H9 (cell line): ENCODE data around the gene FBXL22. TPM values are rescaled to one million over a fixed set of nuclear protein-coding genes. Genes with fewer than 3 reads are reported as not detected.

Experiments
- DNase-seq: peaks from one replicate; pipeline ENCODE4 v3.0.0-alpha.2; 2017
- H2AFZ ChIP-seq: one replicate; pipeline ENCODE4 v1.6.1; 2013; ENCODE audit warnings: mild to moderate bottlenecking, low read length, control low read depth, moderate library complexity
- H2AK5ac ChIP-seq: 2 replicates; pipeline ENCODE4 v1.6.1; 2013; ENCODE audit warnings: low read length, control low read depth, mixed read lengths; ENCODE audit not compliant: insufficient read length
- H2BK120ac ChIP-seq: one replicate; pipeline ENCODE4 v1.6.1; 2013; ENCODE audit warnings: low read depth, mild to moderate bottlenecking, low read length, control low read depth, inconsistent platforms; ENCODE audit not compliant: poor library complexity, severe bottlenecking
- H2BK12ac ChIP-seq: 2 replicates; pipeline ENCODE4 v1.6.1; 2013; ENCODE audit warnings: low read length, control low read depth, mixed read lengths, low read depth; ENCODE audit not compliant: insufficient read length
- H2BK15ac ChIP-seq: 2 replicates; pipeline ENCODE4 v1.6.1; 2013; ENCODE audit warnings: low read depth, low read length, control low read depth
- H2BK20ac ChIP-seq: one replicate; pipeline ENCODE4 v1.6.1; 2013; ENCODE audit warnings: low read depth, mild to moderate bottlenecking, low read length, control low read depth, inconsistent platforms; ENCODE audit not compliant: poor library complexity, severe bottlenecking
- H2BK5ac ChIP-seq: 2 replicates; pipeline ENCODE4 v1.6.1; 2013; ENCODE audit warnings: low read length, control low read depth, mixed read lengths; ENCODE audit not compliant: insufficient read length
- H3K14ac ChIP-seq: 2 replicates; pipeline ENCODE4 v1.6.1; 2013; ENCODE audit warnings: low read length, control low read depth; ENCODE audit not compliant: insufficient read depth
- H3K18ac ChIP-seq: 2 replicates; pipeline ENCODE4 v1.6.1; 2013; ENCODE audit warnings: low read depth, mild to moderate bottlenecking, mixed read lengths, low read length, control low read depth; ENCODE audit not compliant: insufficient read length
- H3K23ac ChIP-seq: 2 replicates; pipeline ENCODE4 v1.6.1; 2013; ENCODE audit warnings: low read length, control low read depth, mixed read lengths, low read depth; ENCODE audit not compliant: insufficient read length
- H3K23me2 ChIP-seq: 2 replicates; pipeline ENCODE4 v1.6.1; 2013; ENCODE audit warnings: low read depth, mild to moderate bottlenecking, mixed read lengths, low read length, control low read depth; ENCODE audit not compliant: insufficient read length, poor library complexity, severe bottlenecking
- H3K27ac ChIP-seq: 2 replicates; pipeline ENCODE4 v1.5.1; 2013; ENCODE audit warnings: low read length, control low read depth, mixed read lengths, low read depth; ENCODE audit not compliant: insufficient read length
- H3K27me3 ChIP-seq: 2 replicates; pipeline ENCODE4 v1.6.1; 2013; ENCODE audit warnings: low read length, control low read depth, inconsistent platforms; ENCODE audit not compliant: insufficient read depth
- H3K4ac ChIP-seq: 2 replicates; pipeline ENCODE4 v1.6.1; 2013; ENCODE audit warnings: low read depth, mild to moderate bottlenecking, control low read depth, inconsistent platforms, low read length, moderate library complexity
- H3K4me1 ChIP-seq: 2 replicates; pipeline ENCODE4 v1.6.1; 2013; ENCODE audit warnings: low read length, control low read depth, inconsistent platforms; ENCODE audit not compliant: insufficient read depth
- H3K4me2 ChIP-seq: 2 replicates; pipeline ENCODE4 v1.6.1; 2013; ENCODE audit warnings: low read length, control low read depth, mixed read lengths; ENCODE audit not compliant: insufficient read length, insufficient read depth
- H3K56ac ChIP-seq: 2 replicates; pipeline ENCODE4 v1.6.1; 2013; ENCODE audit warnings: low read depth, mild to moderate bottlenecking, mixed read lengths, low read length, control low read depth; ENCODE audit not compliant: insufficient read length
- H3K79me1 ChIP-seq: 2 replicates; pipeline ENCODE4 v1.6.1; 2013; ENCODE audit warnings: low read depth, mild to moderate bottlenecking, moderate library complexity, low read length, control low read depth, inconsistent platforms; ENCODE audit not compliant: insufficient read depth, poor library complexity, severe bottlenecking
- H3K79me2 ChIP-seq: 2 replicates; pipeline ENCODE4 v1.6.1; 2013; ENCODE audit warnings: low read length, control low read depth, inconsistent platforms; ENCODE audit not compliant: insufficient read depth
- H3K9ac ChIP-seq: 2 replicates; pipeline ENCODE4 v1.6.1; 2013; ENCODE audit warnings: low read length, control low read depth, mixed read lengths; ENCODE audit not compliant: insufficient read length; ENCODE audit errors: extremely low read depth
- H3K9me3 ChIP-seq: one replicate; pipeline ENCODE4 v1.6.1; 2013; ENCODE audit warnings: low read depth, low read length, inconsistent platforms; ENCODE audit not compliant: control insufficient read depth
- H3T11ph ChIP-seq: one replicate; pipeline ENCODE4 v1.6.1; 2013; ENCODE audit warnings: mild to moderate bottlenecking, low read length, control low read depth, inconsistent platforms
- H4K20me1 ChIP-seq: one replicate; pipeline ENCODE4 v1.6.1; 2013; ENCODE audit not compliant: control insufficient read depth, insufficient read length, insufficient read depth
- H4K5ac ChIP-seq: 2 replicates; pipeline ENCODE4 v1.6.1; 2013; ENCODE audit warnings: low read depth, mild to moderate bottlenecking, mixed read lengths, low read length, control low read depth; ENCODE audit not compliant: insufficient read length
- H4K8ac ChIP-seq: replicated peaks from 2 replicates; pipeline ENCODE4 v1.6.1; 2013; ENCODE audit warnings: low read length, control low read depth, mixed read lengths, low read depth; ENCODE audit not compliant: insufficient read length
- H4K91ac ChIP-seq: 2 replicates; pipeline ENCODE4 v1.6.1; 2013; ENCODE audit warnings: low read depth, mild to moderate bottlenecking, moderate library complexity, mixed read lengths, low read length, control low read depth; ENCODE audit not compliant: insufficient read length
- H3K27ac Mint-ChIP-seq, 3 experiments: 2 replicates in 2 of 3; 3 replicates in 1 of 3; pipeline ENCODE4 v1.8.0; 2020 to 2021; ENCODE audit warnings: mixed read lengths in 3 of 3, mild to moderate bottlenecking in 1 of 3, moderate library complexity in 1 of 3
- H3K27me3 Mint-ChIP-seq: 2 replicates; pipeline ENCODE4 v1.8.0; 2021; ENCODE audit warnings: low read depth, mild to moderate bottlenecking, moderate library complexity, mixed read lengths
- H3K36me3 Mint-ChIP-seq, 3 experiments: 2 replicates in 2 of 3; 3 replicates in 1 of 3; pipeline ENCODE4 v1.8.0; 2020 to 2021; ENCODE audit warnings: low read depth in 3 of 3, mixed read lengths in 3 of 3; ENCODE audit not compliant: insufficient read depth in 1 of 3
- H3K4me1 Mint-ChIP-seq, 2 experiments: 2 replicates each; pipeline ENCODE4 v1.8.0; 2020; ENCODE audit warnings: mixed read lengths in 2 of 2
- H3K4me3 Mint-ChIP-seq, 2 experiments: 2 replicates in 1 of 2; 3 replicates in 1 of 2; pipeline ENCODE4 v1.8.0; 2020 to 2021; ENCODE audit warnings: mild to moderate bottlenecking in 2 of 2, mixed read lengths in 2 of 2, moderate library complexity in 1 of 2
- H3K9me3 Mint-ChIP-seq, 2 experiments: 2 replicates in 1 of 2; 3 replicates in 1 of 2; pipeline ENCODE4 v1.8.0; 2020; ENCODE audit warnings: mild to moderate bottlenecking in 2 of 2, mixed read lengths in 2 of 2, moderate library complexity in 1 of 2
- CTCF ChIP-seq: fragments of 200-600 bp; sonication (generic); conservative IDR thresholded peaks from 3 replicates; pipeline ENCODE4 v1.8.0; 2021; ENCODE audit warnings: antibody characterized with exemption, mild to moderate bottlenecking
- WGBS: extraction: QIAGEN DNeasy Blood & Tissue Kit; methylation state at CpG from one replicate; pipeline ENCODE4 v1.1.7; 2013; ENCODE audit warnings: missing lambda C conversion rate, low lambda C conversion rate, mixed read lengths; ENCODE audit not compliant: insufficient read length; ENCODE audit errors: extremely low coverage; 5-methylcytosine and 5-hydroxymethylcytosine counted together
- total RNA-seq: library from RNA; stranded (reverse); gene quantifications from 2 replicates; pipeline ENCODE4 v1.2.1, GENCODE V29; 2021

Gene FBXL22
- total RNA-seq, 1 experiment from 2014 or later, result 0.52 TPM

- Histone ChIP-seq H4K8ac (no peak overlapping the region), H2AFZ (no peak overlapping the region), H3K18ac (no peak overlapping the region), H3K4ac (no peak overlapping the region), H2BK15ac (no peak overlapping the region), H3K79me2 (no peaks in the 10 kb centered on the region), H3K79me1 (no peaks in the 10 kb centered on the region), H3K4me2 (no peak overlapping the region), H2BK12ac (no peak overlapping the region), H4K91ac (no peak overlapping the region), H4K20me1 (no peaks in the 10 kb centered on the region), H3K23me2 (peaks cover 11% of the 10 kb centered on the region), H2BK120ac (no peak overlapping the region), H3K23ac (no peak overlapping the region), H3K14ac (no peak overlapping the region), H3K4me1 (no peaks in the 10 kb centered on the region), H3K27me3 (peaks cover 3% of the 10 kb centered on the region; the same call in 1 of the 2 replicates), H3K56ac (no peak overlapping the region), H2AK5ac (no peak overlapping the region), H2BK5ac (no peak overlapping the region), H3K27ac (no peak overlapping the region), H3T11ph (no peak overlapping the region), H4K5ac (no peak overlapping the region), H3K9me3 (no peaks in the 10 kb centered on the region), H3K9ac (no peak overlapping the region), H2BK20ac (no peak overlapping the region)
- Mint-ChIP-seq H3K27ac (no peak overlapping the region), H3K27me3 (peaks cover 31% of the 10 kb centered on the region), H3K4me3 (no peak overlapping the region), H3K9me3 (no peaks in the 10 kb centered on the region), H3K4me1 (peaks cover 16 to 18% of the 10 kb centered on the region in 2 experiments), H3K36me3 (peaks cover 3 to 21% (median 5%) of the 10 kb centered on the region in 3 experiments; a peak in 5 of 7 replicates)
- no CpG with 5 or more reads among the region's 2 CpGs for WGBS
- no peak for DNase-seq
- TF ChIP-seq CTCF, result no peak
These were observed 7.1 kb downstream of the FBXL22 start for GRCh38 chr15:63604281-63604680.
